OCI-LY1 (cell line): Measurements from ENCODE around the gene FOXS1.

Experiments
- CTCF ChIP-seq: fragments of 200-600 bp; sonication (generic), shearing (Covaris generic); IDR thresholded peaks from 2 replicates; pipeline ENCODE4 v1.5.1; 2017; ENCODE audit warnings: mild to moderate bottlenecking, antibody characterized with exemption, low read length, moderate library complexity, mixed read lengths
- EZH2 ChIP-seq: fragments of 200-600 bp; sonication (generic), shearing (Covaris generic); IDR thresholded peaks from 2 replicates; pipeline ENCODE4 v1.8.0; 2017; ENCODE audit warnings: borderline replicate concordance, mixed run types, mild to moderate bottlenecking, antibody characterized with exemption, low read length, moderate library complexity, mixed read lengths

- TF ChIP-seq EZH2 (no peak), CTCF (no peak)
Observed at GRCh38 chr20:31827059-31827458, 18.3 kb downstream of the FOXS1 start.
